ENCODE data around the gene CERCAM. TPM values are rescaled to one million over a fixed set of nuclear protein-coding genes. Genes with fewer than 3 reads are reported as not detected.
A peak's percentile ranks its signal among the peaks of the same experiment; 100 is the strongest.

Gene CERCAM
- total and polyA plus RNA-seq, 7 donors, result 4.2 to 28.5 (median 18.2) TPM

GRCh38 chr9:128393145-128393775 lies 27.4 kb upstream of the CERCAM start:
- peaks cover 0 to 28% (median 0%) of the 10 kb centered on the region in 3 donors for H3K27me3 ChIP-seq
- no peak for DNase-seq
- intact Hi-C loops (cut with DNase I), result no loop called here
- no peak for TF ChIP-seq POLR2A (IDR thresholded peaks at IDR 0.05)
- no peak for TF ChIP-seq CTCF (IDR thresholded peaks at IDR 0.05)
- no peak for TF ChIP-seq POLR2AphosphoS5 (IDR thresholded peaks at IDR 0.05)
- TF ChIP-seq EP300 (IDR thresholded peaks at IDR 0.05), result no peak
- no peaks in the 10 kb centered on the region for H3K9me3 ChIP-seq
- no peak overlapping the region for H3K4me3 ChIP-seq
- H3K27ac ChIP-seq, result no peak overlapping the region
- peaks cover 5 to 48% (median 27%) of the 10 kb centered on the region in 4 donors for H3K36me3 ChIP-seq
- peaks cover 0 to 7% (median 2%) of the 10 kb centered on the region in 4 donors for H3K4me1 ChIP-seq
- WGBS, 2 donors, result 83 to 94% methylated on average over 56 of the region's 56 CpGs

GRCh38 chr9:128393970-128394369 lies 26.7 kb upstream of the CERCAM start:
- 57 to 70% methylated on average over 7 of the region's 7 CpGs for WGBS, 2 donors
- no peak overlapping the region for H3K27ac ChIP-seq
- peaks cover 0 to 41% (median 20%) of the 10 kb centered on the region in 4 donors for H3K36me3 ChIP-seq
- no peak overlapping the region for H3K4me3 ChIP-seq
- intact Hi-C loops (cut with DNase I), result no loop called here
- no peak for DNase-seq
- H3K27me3 ChIP-seq, result peaks cover 0 to 28% (median 0%) of the 10 kb centered on the region in 3 donors
- H3K9me3 ChIP-seq, result no peaks in the 10 kb centered on the region
- H3K4me1 ChIP-seq, result peaks cover 0 to 7% (median 2%) of the 10 kb centered on the region in 4 donors
- no peak for TF ChIP-seq CTCF (IDR thresholded peaks at IDR 0.05)
- TF ChIP-seq POLR2AphosphoS5 (IDR thresholded peaks at IDR 0.05), result no peak
- TF ChIP-seq POLR2A (IDR thresholded peaks at IDR 0.05), result no peak
- no peak for TF ChIP-seq EP300 (IDR thresholded peaks at IDR 0.05)

GRCh38 chr9:128394379-128395168 lies 26.1 kb upstream of the CERCAM start:
- Histone ChIP-seq H3K4me3 (no peak overlapping the region), H3K27ac (no peak overlapping the region), H3K27me3 (peaks cover 0 to 28% (median 0%) of the 10 kb centered on the region in 3 donors), H3K9me3 (no peaks in the 10 kb centered on the region), H3K36me3 (peaks cover 0 to 35% (median 15%) of the 10 kb centered on the region in 4 donors), H3K4me1 (peaks cover 0 to 7% (median 2%) of the 10 kb centered on the region in 4 donors)
- TF ChIP-seq POLR2A (IDR thresholded peaks at IDR 0.05), result no peak
- no peak for TF ChIP-seq CTCF (IDR thresholded peaks at IDR 0.05)
- no peak for TF ChIP-seq EP300 (IDR thresholded peaks at IDR 0.05)
- no peak for TF ChIP-seq POLR2AphosphoS5 (IDR thresholded peaks at IDR 0.05)
- no peak for DNase-seq
- 62 to 72% methylated on average over 9 of the region's 9 CpGs for WGBS, 2 donors
- intact Hi-C loops (cut with DNase I), result no loop called here

- WGBS, 2 donors, result 8 to 10% methylated on average over 19 of the region's 19 CpGs
- Histone ChIP-seq H3K27me3 (peaks cover 0 to 28% (median 0%) of the 10 kb centered on the region in 3 donors), H3K9me3 (no peaks in the 10 kb centered on the region), H3K27ac (peak overlapping the region in 1 of 4 donors; percentile 45), H3K4me3 (no peak overlapping the region), H3K36me3 (peaks cover 0 to 10% (median 7%) of the 10 kb centered on the region in 4 donors), H3K4me1 (peaks cover 0 to 7% (median 2%) of the 10 kb centered on the region in 4 donors)
- intact Hi-C loops (cut with DNase I), result no loop called here
- no peak for DNase-seq
- TF ChIP-seq EP300 (IDR thresholded peaks at IDR 0.05) (no peak), POLR2A (IDR thresholded peaks at IDR 0.05) (no peak), CTCF (IDR thresholded peaks at IDR 0.05) (no peak), POLR2AphosphoS5 (IDR thresholded peaks at IDR 0.05) (no peak)
These were observed 23.6 kb upstream of the CERCAM start for GRCh38 chr9:128396970-128397613.

Data from sigmoid colon (tissue), 7 donors.